ENCODE results near the gene MINDY3. TPM values are rescaled to one million over a fixed set of nuclear protein-coding genes. Genes with fewer than 3 reads are reported as not detected.

The MINDY3 gene
- total RNA-seq, 1 experiment from 2014 or later: 10.4 TPM

GRCh38 chr10:15784662-15785300 is 75.5 kb downstream of the MINDY3 start:
- TF ChIP-seq TCF7L2 (IDR thresholded peaks at IDR 0.05; ENCODE audit: low read depth, low read length) (no peak), SIN3A (IDR thresholded peaks at IDR 0.05; ENCODE audit: borderline replicate concordance, insufficient read depth, low read depth, low read length) (no peak), POLR2AphosphoS5 (IDR thresholded peaks at IDR 0.05; ENCODE audit: low read depth, low read length) (no peak)
- TF ChIP-seq, protein P1, sequence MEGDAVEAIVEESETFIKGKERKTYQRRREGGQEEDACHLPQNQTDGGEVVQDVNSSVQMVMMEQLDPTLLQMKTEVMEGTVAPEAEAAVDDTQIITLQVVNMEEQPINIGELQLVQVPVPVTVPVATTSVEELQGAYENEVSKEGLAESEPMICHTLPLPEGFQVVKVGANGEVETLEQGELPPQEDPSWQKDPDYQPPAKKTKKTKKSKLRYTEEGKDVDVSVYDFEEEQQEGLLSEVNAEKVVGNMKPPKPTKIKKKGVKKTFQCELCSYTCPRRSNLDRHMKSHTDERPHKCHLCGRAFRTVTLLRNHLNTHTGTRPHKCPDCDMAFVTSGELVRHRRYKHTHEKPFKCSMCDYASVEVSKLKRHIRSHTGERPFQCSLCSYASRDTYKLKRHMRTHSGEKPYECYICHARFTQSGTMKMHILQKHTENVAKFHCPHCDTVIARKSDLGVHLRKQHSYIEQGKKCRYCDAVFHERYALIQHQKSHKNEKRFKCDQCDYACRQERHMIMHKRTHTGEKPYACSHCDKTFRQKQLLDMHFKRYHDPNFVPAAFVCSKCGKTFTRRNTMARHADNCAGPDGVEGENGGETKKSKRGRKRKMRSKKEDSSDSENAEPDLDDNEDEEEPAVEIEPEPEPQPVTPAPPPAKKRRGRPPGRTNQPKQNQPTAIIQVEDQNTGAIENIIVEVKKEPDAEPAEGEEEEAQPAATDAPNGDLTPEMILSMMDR (IDR thresholded peaks at IDR 0.05): no peak
- TF ChIP-seq, protein P2, sequence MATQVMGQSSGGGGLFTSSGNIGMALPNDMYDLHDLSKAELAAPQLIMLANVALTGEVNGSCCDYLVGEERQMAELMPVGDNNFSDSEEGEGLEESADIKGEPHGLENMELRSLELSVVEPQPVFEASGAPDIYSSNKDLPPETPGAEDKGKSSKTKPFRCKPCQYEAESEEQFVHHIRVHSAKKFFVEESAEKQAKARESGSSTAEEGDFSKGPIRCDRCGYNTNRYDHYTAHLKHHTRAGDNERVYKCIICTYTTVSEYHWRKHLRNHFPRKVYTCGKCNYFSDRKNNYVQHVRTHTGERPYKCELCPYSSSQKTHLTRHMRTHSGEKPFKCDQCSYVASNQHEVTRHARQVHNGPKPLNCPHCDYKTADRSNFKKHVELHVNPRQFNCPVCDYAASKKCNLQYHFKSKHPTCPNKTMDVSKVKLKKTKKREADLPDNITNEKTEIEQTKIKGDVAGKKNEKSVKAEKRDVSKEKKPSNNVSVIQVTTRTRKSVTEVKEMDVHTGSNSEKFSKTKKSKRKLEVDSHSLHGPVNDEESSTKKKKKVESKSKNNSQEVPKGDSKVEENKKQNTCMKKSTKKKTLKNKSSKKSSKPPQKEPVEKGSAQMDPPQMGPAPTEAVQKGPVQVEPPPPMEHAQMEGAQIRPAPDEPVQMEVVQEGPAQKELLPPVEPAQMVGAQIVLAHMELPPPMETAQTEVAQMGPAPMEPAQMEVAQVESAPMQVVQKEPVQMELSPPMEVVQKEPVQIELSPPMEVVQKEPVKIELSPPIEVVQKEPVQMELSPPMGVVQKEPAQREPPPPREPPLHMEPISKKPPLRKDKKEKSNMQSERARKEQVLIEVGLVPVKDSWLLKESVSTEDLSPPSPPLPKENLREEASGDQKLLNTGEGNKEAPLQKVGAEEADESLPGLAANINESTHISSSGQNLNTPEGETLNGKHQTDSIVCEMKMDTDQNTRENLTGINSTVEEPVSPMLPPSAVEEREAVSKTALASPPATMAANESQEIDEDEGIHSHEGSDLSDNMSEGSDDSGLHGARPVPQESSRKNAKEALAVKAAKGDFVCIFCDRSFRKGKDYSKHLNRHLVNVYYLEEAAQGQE (IDR thresholded peaks at IDR 0.05; ENCODE audit: insufficient read depth in 1 of 2, low read depth in 2 of 2, low read length in 1 of 2): no peak
- no TSS peak for BruUV-seq (replicated peaks)
- POLR2A ChIA-PET: no interaction called here
- Histone ChIP-seq H3K27me3 (ENCODE audit: control insufficient read depth, insufficient read depth, low read length) (no peaks in the 10 kb centered on the region), H3K9me3 (ENCODE audit: control insufficient read depth, insufficient read depth, low read depth, low read length) (no peaks in the 10 kb centered on the region), H3K36me3 (ENCODE audit: control insufficient read depth, insufficient read depth, low read length) (no peaks in the 10 kb centered on the region), H3K4me1 (ENCODE audit: control insufficient read depth, insufficient read depth, low read length) (no peaks in the 10 kb centered on the region), H3K27ac (ENCODE audit: low read length) (no peak overlapping the region), H3K4me3 (ENCODE audit: low read depth in 2 of 2, low read length in 2 of 2) (no peak overlapping the region)
- DNase-seq (ENCODE audit: low read depth, low spot score): no peak
- ATAC-seq: no peak
- CTCF ChIA-PET: no interaction called here
- intact Hi-C loops (cut with micrococcal nuclease; ENCODE audit: unreplicated experiment) (no loop called here), in situ Hi-C loops (cut with HindIII; ENCODE audit: low pct_unique_long_range_greater_than_20kb, low sequenced_read_pairs) (no loop called here)

DNA sequence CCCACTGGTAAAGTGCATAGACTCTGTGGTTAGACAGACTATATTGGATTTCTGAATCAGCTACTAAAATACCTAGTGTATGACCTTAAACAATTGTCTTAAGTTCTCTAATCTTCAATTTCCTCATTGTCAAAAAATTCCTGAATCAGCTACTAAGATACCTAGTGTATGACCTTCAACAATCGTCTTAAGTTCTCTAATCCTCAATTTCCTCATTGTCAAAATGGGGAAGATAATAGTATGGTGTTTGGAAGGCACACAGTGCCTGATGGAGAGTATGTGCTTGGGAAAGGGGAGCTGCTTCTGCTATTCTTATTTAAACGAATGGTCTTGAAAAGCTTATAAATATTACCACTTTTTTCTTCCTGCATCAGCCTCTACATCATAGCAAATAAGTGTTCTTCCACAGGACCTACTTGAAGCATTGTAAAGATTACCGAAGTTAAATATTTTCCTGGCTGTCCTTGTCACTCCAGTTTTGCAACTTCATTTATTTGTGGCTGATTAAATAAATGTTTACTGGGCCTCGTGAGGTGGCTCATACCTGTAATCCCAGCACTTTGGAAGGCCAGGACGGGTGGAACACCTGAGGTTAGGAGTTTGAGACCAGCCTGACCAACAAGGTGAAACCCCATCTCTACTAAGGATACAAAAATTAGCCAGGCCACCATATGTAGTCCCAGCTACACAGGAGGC is 76.2 kb downstream of the MINDY3 start:
- ATAC-seq: no peak
- H3K4me1 ChIP-seq (ENCODE audit: control insufficient read depth, insufficient read depth, low read length): no peaks in the 10 kb centered on the region
- no TSS peak for BruUV-seq (replicated peaks)

More for the DNA sequence above, 76.2 kb downstream of the MINDY3 start:
- in situ Hi-C loops (cut with HindIII; ENCODE audit: low pct_unique_long_range_greater_than_20kb, low sequenced_read_pairs): no loop called here
- POLR2A ChIA-PET: no interaction called here
- no peaks in the 10 kb centered on the region for H3K27me3 ChIP-seq (ENCODE audit: control insufficient read depth, insufficient read depth, low read length)
- intact Hi-C loops (cut with micrococcal nuclease; ENCODE audit: unreplicated experiment): no loop called here
- H3K4me3 ChIP-seq (ENCODE audit: low read depth in 2 of 2, low read length in 2 of 2): no peak overlapping the region
- TF ChIP-seq, protein P2 (IDR thresholded peaks at IDR 0.05; ENCODE audit: insufficient read depth in 1 of 2, low read depth in 2 of 2, low read length in 1 of 2): no peak
- TF ChIP-seq TCF7L2 (IDR thresholded peaks at IDR 0.05; ENCODE audit: low read depth, low read length) (no peak), SIN3A (IDR thresholded peaks at IDR 0.05; ENCODE audit: borderline replicate concordance, insufficient read depth, low read depth, low read length) (no peak), POLR2AphosphoS5 (IDR thresholded peaks at IDR 0.05; ENCODE audit: low read depth, low read length) (no peak)
- TF ChIP-seq, protein P1 (IDR thresholded peaks at IDR 0.05): no peak
- H3K9me3 ChIP-seq (ENCODE audit: control insufficient read depth, insufficient read depth, low read depth, low read length): no peaks in the 10 kb centered on the region
- no peaks in the 10 kb centered on the region; the same call in 1 of the 2 replicates for H3K36me3 ChIP-seq (ENCODE audit: control insufficient read depth, insufficient read depth, low read length)
- no peak overlapping the region for H3K27ac ChIP-seq (ENCODE audit: low read length)
- CTCF ChIA-PET: no interaction called here
- DNase-seq (ENCODE audit: low read depth, low spot score): no peak

All from Panc1 (cell line).